Mesendoderm (in vitro differentiated cells): ENCODE measurements around the gene SST.

Source experiments
- DNase-seq: peaks from one replicate; pipeline ENCODE4 v3.0.0; 2013
- H2AK5ac ChIP-seq: 2 replicates; pipeline ENCODE4 v1.6.1; 2013; ENCODE audit warnings: low read length, inconsistent platforms
- H2BK120ac ChIP-seq: 2 replicates; pipeline ENCODE4 v1.6.1; 2013; ENCODE audit warnings: low read depth, mild to moderate bottlenecking, low read length, moderate library complexity, mixed read lengths
- H2BK15ac ChIP-seq: replicated peaks from 2 replicates; pipeline ENCODE4 v1.6.1; 2013; ENCODE audit warnings: low read depth, mild to moderate bottlenecking, moderate library complexity
- H2BK5ac ChIP-seq: 2 replicates; pipeline ENCODE4 v1.6.1; 2013; ENCODE audit warnings: low read length, inconsistent platforms
- H3K18ac ChIP-seq: 2 replicates; pipeline ENCODE4 v1.6.1; 2013; ENCODE audit warnings: mild to moderate bottlenecking, low read length, mixed read lengths
- H3K23ac ChIP-seq: one replicate; pipeline ENCODE4 v1.6.1; 2013; ENCODE audit warnings: low read length
- H3K27ac ChIP-seq: 2 replicates; pipeline ENCODE4 v1.5.1; 2013; ENCODE audit warnings: low read depth, mild to moderate bottlenecking, inconsistent platforms, low read length, moderate library complexity
- H3K27me3 ChIP-seq: 2 replicates; pipeline ENCODE4 v1.6.1; 2013; ENCODE audit warnings: low read length, control low read depth, mild to moderate bottlenecking, inconsistent platforms; ENCODE audit not compliant: insufficient read depth, poor library complexity
- H3K36me3 ChIP-seq: 2 replicates; pipeline ENCODE4 v1.6.1; 2013; ENCODE audit warnings: low read length, inconsistent platforms; ENCODE audit not compliant: control insufficient read depth, insufficient read depth
- H3K4ac ChIP-seq: one replicate; pipeline ENCODE4 v1.6.1; 2013; ENCODE audit warnings: low read depth, mild to moderate bottlenecking, low read length, moderate library complexity
- H3K4me1 ChIP-seq: 2 replicates; pipeline ENCODE4 v1.6.1; 2013; ENCODE audit warnings: low read depth, low read length, inconsistent platforms; ENCODE audit not compliant: control insufficient read depth
- H3K4me2 ChIP-seq: 2 replicates; pipeline ENCODE4 v1.6.1; 2013; ENCODE audit warnings: low read length
- H3K4me3 ChIP-seq: 2 replicates; pipeline ENCODE4 v1.5.1; 2013; ENCODE audit warnings: mild to moderate bottlenecking, low read length
- H3K56ac ChIP-seq: one replicate; pipeline ENCODE4 v1.6.1; 2013; ENCODE audit warnings: low read length
- H3K79me1 ChIP-seq: 2 replicates; pipeline ENCODE4 v1.6.1; 2013; ENCODE audit warnings: low read length, inconsistent platforms
- H3K79me2 ChIP-seq: 2 replicates; pipeline ENCODE4 v1.6.1; 2013; ENCODE audit warnings: mild to moderate bottlenecking, low read length; ENCODE audit not compliant: control insufficient read depth, insufficient read depth
- H3K9ac ChIP-seq: 2 replicates; pipeline ENCODE4 v1.6.1; 2013; ENCODE audit warnings: low read length, inconsistent platforms
- H4K5ac ChIP-seq: one replicate; pipeline ENCODE4 v1.6.1; 2013; ENCODE audit warnings: low read length
- H4K8ac ChIP-seq: one replicate; pipeline ENCODE4 v1.6.1; 2013; ENCODE audit warnings: low read depth, mild to moderate bottlenecking, control low read depth, low read length, moderate library complexity
- WGBS: extraction: QIAGEN DNeasy Blood & Tissue Kit; methylation state at CpG from one replicate; pipeline ENCODE4 v1.1.7; 2013; ENCODE audit warnings: low lambda C conversion rate, missing lambda C conversion rate; ENCODE audit not compliant: insufficient coverage; ENCODE audit errors: extremely low coverage; 5-methylcytosine and 5-hydroxymethylcytosine counted together

SST gene

GRCh38 chr3:187700249-187700648 lies 30.1 kb upstream of the SST start:
- Histone ChIP-seq H3K4ac (no peak overlapping the region), H3K79me2 (no peaks in the 10 kb centered on the region), H4K5ac (no peak overlapping the region), H3K4me2 (no peak overlapping the region), H3K56ac (no peak overlapping the region), H3K27ac (no peak overlapping the region), H2BK120ac (no peak overlapping the region), H3K23ac (no peak overlapping the region), H3K9ac (no peak overlapping the region), H2BK15ac (no peak overlapping the region), H3K4me1 (no peaks in the 10 kb centered on the region), H2AK5ac (no peak overlapping the region), H2BK5ac (no peak overlapping the region), H3K27me3 (no peaks in the 10 kb centered on the region), H4K8ac (no peak overlapping the region), H3K18ac (no peak overlapping the region), H3K79me1 (no peaks in the 10 kb centered on the region), H3K36me3 (no peaks in the 10 kb centered on the region), H3K4me3 (no peak overlapping the region)
- DNase-seq: no peak
- WGBS: no CpG with 5 or more reads among the region's 2 CpGs

- WGBS: no CpG with 5 or more reads among the region's 42 CpGs
- DNase-seq: no peak
- no peak overlapping the region for H2BK5ac ChIP-seq
- no peak overlapping the region for H2BK120ac ChIP-seq
- no peak overlapping the region for H2BK15ac ChIP-seq
- H4K5ac ChIP-seq: no peak overlapping the region
- no peaks in the 10 kb centered on the region for H3K4me1 ChIP-seq
- no peak overlapping the region for H4K8ac ChIP-seq
- H3K27ac ChIP-seq: no peak overlapping the region
- no peak overlapping the region for H3K4ac ChIP-seq
- no peaks in the 10 kb centered on the region for H3K36me3 ChIP-seq
- no peak overlapping the region for H2AK5ac ChIP-seq
- H3K23ac ChIP-seq: no peak overlapping the region
- H3K27me3 ChIP-seq: no peaks in the 10 kb centered on the region
- H3K9ac ChIP-seq: no peak overlapping the region
- H3K56ac ChIP-seq: no peak overlapping the region
- H3K18ac ChIP-seq: no peak overlapping the region
- no peak overlapping the region for H3K4me2 ChIP-seq
- H3K79me2 ChIP-seq: no peaks in the 10 kb centered on the region
- no peak overlapping the region for H3K4me3 ChIP-seq
- H3K79me1 ChIP-seq: no peaks in the 10 kb centered on the region
Observed at GRCh38 chr3:187698499-187699399, 28.6 kb upstream of the SST start.

- no CpG with 5 or more reads among the region's 4 CpGs for WGBS
- Histone ChIP-seq H2BK5ac (no peak overlapping the region), H3K4ac (no peak overlapping the region), H4K5ac (no peak overlapping the region), H3K56ac (no peak overlapping the region), H3K79me1 (no peaks in the 10 kb centered on the region), H3K18ac (no peak overlapping the region), H3K79me2 (no peaks in the 10 kb centered on the region), H3K23ac (no peak overlapping the region), H3K4me3 (no peak overlapping the region), H3K4me1 (no peaks in the 10 kb centered on the region), H3K9ac (no peak overlapping the region), H4K8ac (no peak overlapping the region), H3K4me2 (no peak overlapping the region), H3K27me3 (no peaks in the 10 kb centered on the region), H3K27ac (no peak overlapping the region), H2BK15ac (no peak overlapping the region), H2AK5ac (no peak overlapping the region), H3K36me3 (no peaks in the 10 kb centered on the region), H2BK120ac (no peak overlapping the region)
- DNase-seq: no peak
Observed at GRCh38 chr3:187696021-187696420, 25.8 kb upstream of the SST start.

- no peak overlapping the region for H3K9ac ChIP-seq
Observed at GRCh38 chr3:187695449-187695848, 25.3 kb upstream of the SST start.

GRCh38 chr3:187694801-187695200 lies 24.6 kb upstream of the SST start:
- Histone ChIP-seq H3K18ac (no peak overlapping the region), H4K8ac (no peak overlapping the region), H3K9ac (no peak overlapping the region), H2BK5ac (no peak overlapping the region), H3K4me3 (no peak overlapping the region), H3K36me3 (no peaks in the 10 kb centered on the region), H3K79me1 (no peaks in the 10 kb centered on the region), H2AK5ac (no peak overlapping the region), H2BK120ac (no peak overlapping the region), H3K56ac (no peak overlapping the region), H3K4me2 (no peak overlapping the region), H3K4me1 (no peaks in the 10 kb centered on the region), H2BK15ac (no peak overlapping the region), H3K27ac (no peak overlapping the region), H3K79me2 (no peaks in the 10 kb centered on the region), H3K4ac (no peak overlapping the region), H3K27me3 (no peaks in the 10 kb centered on the region), H4K5ac (no peak overlapping the region), H3K23ac (no peak overlapping the region)
- no peak for DNase-seq
- WGBS: no CpG with 5 or more reads among the region's 3 CpGs

More at GRCh38 chr3:187695449-187695848, 25.3 kb upstream of the SST start:
- H2BK15ac ChIP-seq: no peak overlapping the region
- H4K8ac ChIP-seq: no peak overlapping the region
- no peak overlapping the region for H3K18ac ChIP-seq
- no peak overlapping the region for H4K5ac ChIP-seq
- H3K4me1 ChIP-seq: no peaks in the 10 kb centered on the region
- no peak for DNase-seq
- no peaks in the 10 kb centered on the region for H3K36me3 ChIP-seq
- no peaks in the 10 kb centered on the region for H3K79me1 ChIP-seq
- WGBS: no CpG with 5 or more reads among the region's 4 CpGs
- H2AK5ac ChIP-seq: no peak overlapping the region
- no peak overlapping the region for H2BK5ac ChIP-seq
- H3K4ac ChIP-seq: no peak overlapping the region
- no peaks in the 10 kb centered on the region for H3K27me3 ChIP-seq
- no peak overlapping the region for H3K27ac ChIP-seq
- H3K4me2 ChIP-seq: no peak overlapping the region
- H2BK120ac ChIP-seq: no peak overlapping the region
- H3K79me2 ChIP-seq: no peaks in the 10 kb centered on the region
- H3K4me3 ChIP-seq: no peak overlapping the region
- no peak overlapping the region for H3K23ac ChIP-seq
- H3K56ac ChIP-seq: no peak overlapping the region

GRCh38 chr3:187693431-187693830 lies 23.2 kb upstream of the SST start:
- no peaks in the 10 kb centered on the region for H3K27me3 ChIP-seq
- no peaks in the 10 kb centered on the region for H3K36me3 ChIP-seq
- H3K79me1 ChIP-seq: no peaks in the 10 kb centered on the region
- H2BK120ac ChIP-seq: no peak overlapping the region
- no peak overlapping the region for H3K4me2 ChIP-seq
- no CpG with 5 or more reads among the region's 1 CpG for WGBS
- H3K9ac ChIP-seq: no peak overlapping the region
- no peak overlapping the region for H2BK5ac ChIP-seq
- H4K5ac ChIP-seq: no peak overlapping the region
- no peak overlapping the region for H3K4ac ChIP-seq
- H3K4me1 ChIP-seq: no peaks in the 10 kb centered on the region
- no peak overlapping the region for H3K23ac ChIP-seq
- H3K79me2 ChIP-seq: no peaks in the 10 kb centered on the region
- no peak overlapping the region for H2BK15ac ChIP-seq
- H3K18ac ChIP-seq: no peak overlapping the region
- no peak overlapping the region for H4K8ac ChIP-seq
- no peak overlapping the region for H3K27ac ChIP-seq
- DNase-seq: no peak
- no peak overlapping the region for H2AK5ac ChIP-seq
- no peak overlapping the region for H3K56ac ChIP-seq
- H3K4me3 ChIP-seq: no peak overlapping the region
